HFFc6 (cell line): ENCODE data around the gene NEDD9. TPM values are rescaled to one million over a fixed set of nuclear protein-coding genes. Genes with fewer than 3 reads are reported as not detected.
A peak's percentile ranks its signal among the peaks of the same experiment; 100 is the strongest.

Experiments
- DNase-seq: peaks from one replicate; pipeline ENCODE4 v3.0.0-alpha.2; 2018
- H3K27ac Mint-ChIP-seq: 2 replicates; pipeline ENCODE4 v1.8.0; 2020; ENCODE audit warnings: mild to moderate bottlenecking, mixed read lengths
- H3K27me3 Mint-ChIP-seq: 2 replicates; pipeline ENCODE4 v1.8.0; 2021; ENCODE audit warnings: mild to moderate bottlenecking, moderate library complexity, mixed read lengths; ENCODE audit not compliant: insufficient read depth
- H3K36me3 Mint-ChIP-seq: 2 replicates; pipeline ENCODE4 v1.8.0; 2021; ENCODE audit warnings: low read depth, mixed read lengths
- H3K4me1 Mint-ChIP-seq: 2 replicates; pipeline ENCODE4 v1.8.0; 2020; ENCODE audit warnings: low read depth, mixed read lengths
- H3K4me3 Mint-ChIP-seq: 2 replicates; pipeline ENCODE4 v1.8.0; 2020; ENCODE audit warnings: mild to moderate bottlenecking, moderate library complexity, mixed read lengths
- H3K9me3 Mint-ChIP-seq: 2 replicates; pipeline ENCODE4 v1.8.0; 2020; ENCODE audit warnings: mild to moderate bottlenecking, mixed read lengths
- CTCF ChIP-seq: fragments of 200-600 bp; sonication (generic); IDR thresholded peaks from 2 replicates; pipeline ENCODE4 v1.5.0; 2021; ENCODE audit warnings: antibody characterized with exemption, mild to moderate bottlenecking
- total RNA-seq, 6 experiments: library from RNA; stranded (reverse); fragmentation: NEBNext Ultra II Directional; extraction: Animal tissue kit (Norgen Biotek cat#: 25700); gene quantifications; 2 replicates in 1 of 6; 3 replicates in 5 of 6; pipeline ENCODE4 v1.2.3, GENCODE V29; 2021

NEDD9 gene
- total RNA-seq, 6 experiments from 2014 or later: 10.3 to 19.9 (median 12.6) TPM

GRCh38 chr6:11151488-11151887 lies 81.0 kb downstream of the NEDD9 start:
- no peaks in the 10 kb centered on the region; the same call in 1 of the 2 replicates for H3K27me3 Mint-ChIP-seq
- H3K27ac Mint-ChIP-seq: no peak overlapping the region
- no peak overlapping the region for H3K4me3 Mint-ChIP-seq
- DNase-seq: no peak
- no peaks in the 10 kb centered on the region for H3K9me3 Mint-ChIP-seq
- peaks cover 12% of the 10 kb centered on the region for H3K36me3 Mint-ChIP-seq
- H3K4me1 Mint-ChIP-seq: no peaks in the 10 kb centered on the region
- TF ChIP-seq CTCF: no peak

GRCh38 chr6:11149551-11149950 lies 82.9 kb downstream of the NEDD9 start:
- peaks cover 2% of the 10 kb centered on the region for H3K4me1 Mint-ChIP-seq
- no peaks in the 10 kb centered on the region for H3K27me3 Mint-ChIP-seq
- H3K36me3 Mint-ChIP-seq: peaks cover 12% of the 10 kb centered on the region
- no peak for TF ChIP-seq CTCF
- no peak for DNase-seq
- no peak overlapping the region for H3K27ac Mint-ChIP-seq
- H3K4me3 Mint-ChIP-seq: no peak overlapping the region
- H3K9me3 Mint-ChIP-seq: no peaks in the 10 kb centered on the region

- H3K9me3 Mint-ChIP-seq: no peaks in the 10 kb centered on the region
- no peak overlapping the region for H3K27ac Mint-ChIP-seq
- no peaks in the 10 kb centered on the region for H3K36me3 Mint-ChIP-seq
- no peak for TF ChIP-seq CTCF
- DNase-seq: no peak
- H3K27me3 Mint-ChIP-seq: no peaks in the 10 kb centered on the region
- no peak overlapping the region for H3K4me3 Mint-ChIP-seq
- peaks cover 28% of the 10 kb centered on the region for H3K4me1 Mint-ChIP-seq
Observed at GRCh38 chr6:11146117-11146826, 86.2 kb downstream of the NEDD9 start.

GRCh38 chr6:11144393-11144851 lies 88.0 kb downstream of the NEDD9 start:
- no peaks in the 10 kb centered on the region for H3K36me3 Mint-ChIP-seq
- no peaks in the 10 kb centered on the region for H3K9me3 Mint-ChIP-seq
- peak; percentile 68 for DNase-seq
- peak; percentile 95 for TF ChIP-seq CTCF
- no peaks in the 10 kb centered on the region for H3K27me3 Mint-ChIP-seq
- no peak overlapping the region for H3K4me3 Mint-ChIP-seq
- H3K27ac Mint-ChIP-seq: peak overlapping the region; percentile 65
- H3K4me1 Mint-ChIP-seq: peaks cover 40% of the 10 kb centered on the region

GRCh38 chr6:11143394-11144371 lies 88.8 kb downstream of the NEDD9 start:
- Mint-ChIP-seq H3K27ac (peak overlapping the region; percentile 88), H3K9me3 (no peaks in the 10 kb centered on the region), H3K27me3 (no peaks in the 10 kb centered on the region), H3K36me3 (no peaks in the 10 kb centered on the region), H3K4me3 (peak overlapping the region; percentile 54), H3K4me1 (peaks cover 47% of the 10 kb centered on the region)
- peak; percentile 91 for DNase-seq
- TF ChIP-seq CTCF: no peak
